HepG2 (cell line): ENCODE results near the gene AP1AR. TPM values are rescaled to one million over a fixed set of nuclear protein-coding genes. Genes with fewer than 3 reads are reported as not detected.

Experiments used
- ATAC-seq: fragments of 200-7000 bp; cut with Tn5 transposase; 3 replicates; pipeline ENCODE4 v1.9.1; 2020; ENCODE audit warnings: mild to moderate bottlenecking, moderate library complexity
- BruUV-seq: library from RNA; stranded (reverse); fragments of 400-500 nt; replicated peaks from 2 replicates; lab custom pipeline; 2021; lab: Mats Ljungman, UMichigan
- CTCF ChIA-PET: fragments of 300-600 bp; formaldehyde crosslinking; extraction: SDS; loops from one replicate; lab custom pipeline; 2021; ENCODE audit warnings: low total read pairs, inconsistent platforms, low intra/inter-chr PET ratio; lab: Yijun Ruan, JAX
- POLR2A ChIA-PET: fragments of 350-600 bp; sonication (Branson Sonifier 250); formaldehyde crosslinking; loops from one replicate; lab custom pipeline; 2020; ENCODE audit warnings: antibody characterized with exemption, inconsistent platforms; lab: Yijun Ruan, JAX
- DNase-seq: peaks from one replicate; pipeline ENCODE4 v3.0.0-alpha.2; 2015; ENCODE audit warnings: low spot score
- FAIRE-seq: peaks from 3 replicates; lab custom pipeline; 2011; peaks lifted over from hg19 to GRCh38; lab: Jason Lieb, UNC
- H2AFZ ChIP-seq: one replicate; pipeline ENCODE4 v1.6.1; 2011; ENCODE audit warnings: low read length, inconsistent platforms
- H3K27ac ChIP-seq: fragments of 300-600 bp; 3 replicates; pipeline ENCODE4 v1.8.0; 2011; ENCODE audit warnings: mixed run types, mild to moderate bottlenecking, mixed read lengths, low read length, inconsistent platforms; ENCODE audit not compliant: insufficient read depth; ENCODE audit errors: extremely low read length
- H3K27me3 ChIP-seq, 2 experiments: fragments of 200-600 bp in 1 of 2; 2 replicates in 1 of 2; 3 replicates in 1 of 2; pipeline versions ENCODE4 v1.6.0 to v1.8.0; 2011; ENCODE audit warnings: low read length in 2 of 2, mild to moderate bottlenecking in 2 of 2, moderate library complexity in 2 of 2, inconsistent platforms in 1 of 2; ENCODE audit not compliant: insufficient read depth in 2 of 2, control insufficient read depth in 1 of 2
- H3K36me3 ChIP-seq, 2 experiments: fragments of 200-600 bp in 1 of 2; replicated peaks in 1 of 2; 2 replicates in 1 of 2; 3 replicates in 1 of 2; pipeline versions ENCODE4 v1.5.1 to v1.8.0; 2011; ENCODE audit warnings: low read length in 2 of 2, inconsistent platforms in 1 of 2; ENCODE audit not compliant: insufficient read depth in 2 of 2, control insufficient read depth in 1 of 2
- H3K4me1 ChIP-seq: 2 replicates; pipeline ENCODE4 v1.5.1; 2012; ENCODE audit warnings: low read length, inconsistent platforms; ENCODE audit not compliant: insufficient read depth
- H3K4me2 ChIP-seq: 2 replicates; pipeline ENCODE4 v1.6.0; 2011; ENCODE audit warnings: low read depth, low read length, inconsistent platforms
- H3K4me3 ChIP-seq, 3 experiments: fragments of 200-600 bp in 1 of 3; sonication (generic), shearing (Covaris generic) in 1 of 3; replicated peaks in 1 of 3; 2 replicates each; pipeline ENCODE4 v1.5.1; 2011 to 2016; ENCODE audit warnings: low read length in 3 of 3, inconsistent platforms in 2 of 3, low read depth in 2 of 3, mild to moderate bottlenecking in 2 of 3, control low read depth in 1 of 3, mixed read lengths in 1 of 3; ENCODE audit not compliant: insufficient read depth in 1 of 3
- H3K79me2 ChIP-seq: one replicate; pipeline ENCODE4 v1.6.1; 2011; ENCODE audit warnings: low read length, inconsistent platforms; ENCODE audit not compliant: insufficient read depth
- H3K9ac ChIP-seq: 2 replicates; pipeline ENCODE4 v1.6.0; 2011; ENCODE audit warnings: mild to moderate bottlenecking, low read depth, low read length, inconsistent platforms; ENCODE audit not compliant: insufficient read depth
- H3K9me3 ChIP-seq: 2 replicates; pipeline ENCODE4 v1.5.1; 2012; ENCODE audit warnings: mild to moderate bottlenecking, low read length
- H4K20me1 ChIP-seq: 2 replicates; pipeline ENCODE4 v1.6.0; 2011; ENCODE audit warnings: inconsistent platforms, mild to moderate bottlenecking, low read length, moderate library complexity; ENCODE audit not compliant: insufficient read depth
- MBNL3 ChIP-seq: fragments of 250-450 bp; sonication (Bioruptor Pico); conservative IDR thresholded peaks from 2 replicates; pipeline ENCODE4 v1.8.0; 2022; ENCODE audit warnings: mild to moderate bottlenecking, inconsistent platforms
- MZF1 ChIP-seq: sonication (generic); formaldehyde crosslinking; IDR thresholded peaks from 2 replicates; pipeline ENCODE4 v1.8.1; 2023; ENCODE audit warnings: mild to moderate bottlenecking, missing genetic modification reagents, borderline replicate concordance
- NKX3-1 ChIP-seq: sonication (generic); formaldehyde crosslinking; IDR thresholded peaks from 2 replicates; pipeline ENCODE4 v1.5.0; 2020; ENCODE audit warnings: missing genetic modification reagents
- SRSF4 ChIP-seq: fragments of 200-400 bp; formaldehyde crosslinking; IDR thresholded peaks from one replicate; pipeline ENCODE4 v1.6.1; 2018; ENCODE audit warnings: mild to moderate bottlenecking, low read depth, low read length, moderate library complexity; ENCODE audit not compliant: poor library complexity, severe bottlenecking
- WGBS: methylation state at CpG from one replicate; pipeline ENCODE4 v1.1.6; 2017; ENCODE audit warnings: low lambda C conversion rate; 5-methylcytosine and 5-hydroxymethylcytosine counted together
- in situ Hi-C: cut with HindIII; loops from 2 replicates; pipeline ENCODE4 v1.10.0; 2017; ENCODE audit warnings: low pct_unique_long_range_greater_than_20kb; ENCODE audit not compliant: extremely low pct_ligation_motif_present
- intact Hi-C: fragments of 100-400 bp; cut with micrococcal nuclease; formaldehyde crosslinking; loops from one replicate; pipeline ENCODE4 v1.10.0; 2022; ENCODE audit not compliant: unreplicated experiment
- polyA plus RNA-seq, 8 experiments: library from polyadenylated mRNA; depleted of rRNA in 3 of 8; stranded (reverse) in 7 of 8; unstranded in 1 of 8; fragments of >200 nt; fragmentation: Illumina TruSeq in 4 of 8; extraction: Trizol in 4 of 8; gene quantifications; 2 replicates each; pipeline versions ENCODE4 v1.2.1 to v1.2.3, GENCODE V29; 2011 to 2016; ENCODE audit warnings: low read depth in 4 of 8, missing spikeins in 1 of 8, mixed read lengths in 1 of 8; ENCODE audit not compliant: insufficient read depth in 1 of 8
- total RNA-seq, 5 experiments: library from RNA; depleted of rRNA; stranded (reverse); fragments of >200 nt; fragmentation: Illumina TruSeq; extraction: Trizol; gene quantifications; 2 replicates each; pipeline ENCODE4 v1.2.3, GENCODE V29; 2016; ENCODE audit warnings: low read depth in 1 of 5
- TF ChIP-seq, protein P1 (sequence below): sonication (generic); formaldehyde crosslinking; conservative IDR thresholded peaks from 2 replicates; pipeline ENCODE4 v1.4.0; 2020; ENCODE audit warnings: missing genetic modification reagents
- TF ChIP-seq, protein P2 (sequence below): sonication (generic); formaldehyde crosslinking; IDR thresholded peaks from 2 replicates; pipeline ENCODE4 v1.5.0; 2020; ENCODE audit warnings: missing genetic modification reagents
- TF ChIP-seq, protein P3 (sequence below): sonication (generic); formaldehyde crosslinking; conservative IDR thresholded peaks from 2 replicates; pipeline ENCODE4 v1.8.1; 2023; ENCODE audit warnings: missing genetic modification reagents

AP1AR gene
- total and polyA plus RNA-seq, 2 of the 13 experiments (the other 11 are each of a cell fraction or from before 2014, with no cell fraction given): 24.9 to 39.9 TPM

DNA sequence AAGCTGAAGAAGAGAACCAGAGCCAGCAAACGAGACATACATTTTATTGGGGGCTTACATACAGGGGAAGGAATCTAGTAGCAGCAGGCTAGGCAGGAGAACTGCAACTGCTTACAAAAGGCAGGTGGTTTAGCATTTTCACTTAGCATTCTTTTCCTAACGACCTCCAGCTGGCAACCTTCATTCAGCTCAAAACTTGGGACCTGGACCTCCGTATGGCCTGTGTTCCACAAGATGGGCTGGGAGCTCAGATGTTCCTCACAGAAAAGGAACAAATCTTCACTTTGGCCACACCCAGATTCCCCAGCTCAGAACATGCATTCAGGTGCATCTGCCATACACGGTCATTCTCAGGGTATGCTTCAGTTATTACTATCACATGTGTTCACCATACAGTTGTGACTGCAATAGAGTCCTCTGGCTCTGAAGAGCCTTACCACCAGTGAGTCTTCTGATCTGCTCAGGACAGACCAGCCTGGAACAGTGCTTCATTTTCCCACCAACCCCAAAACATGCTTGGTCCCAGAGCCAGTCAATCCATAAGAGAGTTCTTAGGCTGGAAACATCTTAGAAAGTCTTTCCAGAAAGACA lies 29.6 kb upstream of the AP1AR start:
- TF ChIP-seq SRSF4: no peak
- TF ChIP-seq MBNL3 (CRISPR knock-in tag): no peak
- TF ChIP-seq, protein P1, sequence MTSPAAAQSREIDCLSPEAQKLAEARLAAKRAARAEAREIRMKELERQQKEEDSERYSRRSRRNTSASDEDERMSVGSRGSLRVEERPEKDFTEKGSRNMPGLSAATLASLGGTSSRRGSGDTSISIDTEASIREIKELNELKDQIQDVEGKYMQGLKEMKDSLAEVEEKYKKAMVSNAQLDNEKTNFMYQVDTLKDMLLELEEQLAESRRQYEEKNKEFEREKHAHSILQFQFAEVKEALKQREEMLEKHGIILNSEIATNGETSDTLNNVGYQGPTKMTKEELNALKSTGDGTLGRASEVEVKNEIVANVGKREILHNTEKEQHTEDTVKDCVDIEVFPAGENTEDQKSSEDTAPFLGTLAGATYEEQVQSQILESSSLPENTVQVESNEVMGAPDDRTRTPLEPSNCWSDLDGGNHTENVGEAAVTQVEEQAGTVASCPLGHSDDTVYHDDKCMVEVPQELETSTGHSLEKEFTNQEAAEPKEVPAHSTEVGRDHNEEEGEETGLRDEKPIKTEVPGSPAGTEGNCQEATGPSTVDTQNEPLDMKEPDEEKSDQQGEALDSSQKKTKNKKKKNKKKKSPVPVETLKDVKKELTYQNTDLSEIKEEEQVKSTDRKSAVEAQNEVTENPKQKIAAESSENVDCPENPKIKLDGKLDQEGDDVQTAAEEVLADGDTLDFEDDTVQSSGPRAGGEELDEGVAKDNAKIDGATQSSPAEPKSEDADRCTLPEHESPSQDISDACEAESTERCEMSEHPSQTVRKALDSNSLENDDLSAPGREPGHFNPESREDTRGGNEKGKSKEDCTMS (CRISPR knock-in tag): no peak
- no peak for TF ChIP-seq MZF1
- TF ChIP-seq, protein P2, sequence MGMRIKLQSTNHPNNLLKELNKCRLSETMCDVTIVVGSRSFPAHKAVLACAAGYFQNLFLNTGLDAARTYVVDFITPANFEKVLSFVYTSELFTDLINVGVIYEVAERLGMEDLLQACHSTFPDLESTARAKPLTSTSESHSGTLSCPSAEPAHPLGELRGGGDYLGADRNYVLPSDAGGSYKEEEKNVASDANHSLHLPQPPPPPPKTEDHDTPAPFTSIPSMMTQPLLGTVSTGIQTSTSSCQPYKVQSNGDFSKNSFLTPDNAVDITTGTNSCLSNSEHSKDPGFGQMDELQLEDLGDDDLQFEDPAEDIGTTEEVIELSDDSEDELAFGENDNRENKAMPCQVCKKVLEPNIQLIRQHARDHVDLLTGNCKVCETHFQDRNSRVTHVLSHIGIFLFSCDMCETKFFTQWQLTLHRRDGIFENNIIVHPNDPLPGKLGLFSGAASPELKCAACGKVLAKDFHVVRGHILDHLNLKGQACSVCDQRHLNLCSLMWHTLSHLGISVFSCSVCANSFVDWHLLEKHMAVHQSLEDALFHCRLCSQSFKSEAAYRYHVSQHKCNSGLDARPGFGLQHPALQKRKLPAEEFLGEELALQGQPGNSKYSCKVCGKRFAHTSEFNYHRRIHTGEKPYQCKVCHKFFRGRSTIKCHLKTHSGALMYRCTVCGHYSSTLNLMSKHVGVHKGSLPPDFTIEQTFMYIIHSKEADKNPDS (CRISPR knock-in tag): 0 out of 2 replicates have a peak, but pooled peaks have one; percentile 25
- TF ChIP-seq, protein P3, sequence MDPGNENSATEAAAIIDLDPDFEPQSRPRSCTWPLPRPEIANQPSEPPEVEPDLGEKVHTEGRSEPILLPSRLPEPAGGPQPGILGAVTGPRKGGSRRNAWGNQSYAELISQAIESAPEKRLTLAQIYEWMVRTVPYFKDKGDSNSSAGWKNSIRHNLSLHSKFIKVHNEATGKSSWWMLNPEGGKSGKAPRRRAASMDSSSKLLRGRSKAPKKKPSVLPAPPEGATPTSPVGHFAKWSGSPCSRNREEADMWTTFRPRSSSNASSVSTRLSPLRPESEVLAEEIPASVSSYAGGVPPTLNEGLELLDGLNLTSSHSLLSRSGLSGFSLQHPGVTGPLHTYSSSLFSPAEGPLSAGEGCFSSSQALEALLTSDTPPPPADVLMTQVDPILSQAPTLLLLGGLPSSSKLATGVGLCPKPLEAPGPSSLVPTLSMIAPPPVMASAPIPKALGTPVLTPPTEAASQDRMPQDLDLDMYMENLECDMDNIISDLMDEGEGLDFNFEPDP: 0 out of 2 replicates have a peak, but pooled peaks have one; percentile 86
- TF ChIP-seq NKX3-1 (CRISPR knock-in tag): no peak
- H3K27me3 ChIP-seq: no peaks in the 10 kb centered on the region
- ChIA-PET CTCF (no interaction called here), POLR2A (interaction anchor here (0.6 kb wide), 1 partner anchor 13 kb away, joined by 3 read pairs; no protein-coding TSS in a partner anchor)
- no peaks in the 10 kb centered on the region for H3K79me2 ChIP-seq
- H3K4me1 ChIP-seq: peaks cover 35% of the 10 kb centered on the region
- intact Hi-C loops (no loop called here), in situ Hi-C loops (no loop called here)
- no peak overlapping the region for H3K9ac ChIP-seq
- WGBS: 45% methylated on average over 4 of the region's 4 CpGs
- no peaks in the 10 kb centered on the region for H4K20me1 ChIP-seq
- no peak for DNase-seq
- BruUV-seq: no TSS peak
- no peak for FAIRE-seq
- H3K36me3 ChIP-seq: no peaks in the 10 kb centered on the region
- no peak overlapping the region for H3K4me2 ChIP-seq
- ATAC-seq: 0 out of 3 replicates have a peak, but pooled peaks have one; percentile 36
- H3K4me3 ChIP-seq: no peak overlapping the region
- H2AFZ ChIP-seq: no peak overlapping the region
- no peaks in the 10 kb centered on the region for H3K9me3 ChIP-seq
- H3K27ac ChIP-seq: no peak overlapping the region
